HG03432 (cell line): Measurements from ENCODE around the gene RND3.

Experiments used
- ATAC-seq: cut with Tn5 transposase; IDR thresholded peaks from one replicate; pipeline ENCODE4 v1.9.1; 2021; ENCODE audit warnings: mild to moderate bottlenecking, moderate library complexity; ENCODE audit not compliant: unreplicated experiment

Gene RND3

GRCh38 chr2:150494234-150494945, 6.9 kb upstream of the RND3 start:
- no peak for ATAC-seq

- no peak for ATAC-seq
Measured at GRCh38 chr2:150491943-150492342, 4.5 kb upstream of the RND3 start.

- ATAC-seq: no peak
Measured at GRCh38 chr2:150491430-150491829, 4.0 kb upstream of the RND3 start.

- ATAC-seq: no peak
Measured at GRCh38 chr2:150490466-150490865, 3.0 kb upstream of the RND3 start.

GRCh38 chr2:150486539-150487484, 655 bp downstream of the RND3 start:
- ATAC-seq: no peak

DNA sequence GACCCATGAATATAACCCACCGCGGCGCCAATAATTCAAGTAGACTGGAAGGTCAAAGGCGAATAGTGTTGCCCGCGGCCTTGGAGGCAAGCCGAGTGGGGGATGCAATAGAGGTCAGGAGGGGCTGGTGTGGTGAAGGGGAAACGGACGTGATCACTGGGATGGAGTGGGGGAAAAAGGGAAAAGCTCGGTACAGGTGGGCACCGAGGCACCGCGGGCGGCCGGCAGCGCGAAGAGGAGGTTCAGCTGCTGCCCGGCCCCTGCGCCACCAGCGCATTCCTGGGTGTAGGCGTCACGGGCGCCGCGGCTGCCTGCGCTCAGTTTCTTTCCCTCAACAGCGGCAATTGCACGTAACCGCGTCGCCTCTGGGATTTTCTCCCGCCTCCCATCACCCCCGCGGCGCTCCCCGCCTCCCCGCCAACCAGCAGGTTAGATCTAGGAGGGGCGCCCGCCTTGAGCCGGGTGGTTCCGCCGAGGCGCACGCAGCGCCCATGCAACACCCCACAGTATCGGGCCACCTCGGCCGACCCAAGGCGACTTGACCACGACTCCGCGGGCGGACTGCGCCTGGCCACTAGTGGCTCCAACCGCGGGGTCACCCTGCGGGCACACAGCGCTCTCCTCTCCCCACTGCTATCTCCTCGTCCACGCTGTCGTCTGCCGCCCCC, 1.5 kb downstream of the RND3 start:
- ATAC-seq: no peak

DNA sequence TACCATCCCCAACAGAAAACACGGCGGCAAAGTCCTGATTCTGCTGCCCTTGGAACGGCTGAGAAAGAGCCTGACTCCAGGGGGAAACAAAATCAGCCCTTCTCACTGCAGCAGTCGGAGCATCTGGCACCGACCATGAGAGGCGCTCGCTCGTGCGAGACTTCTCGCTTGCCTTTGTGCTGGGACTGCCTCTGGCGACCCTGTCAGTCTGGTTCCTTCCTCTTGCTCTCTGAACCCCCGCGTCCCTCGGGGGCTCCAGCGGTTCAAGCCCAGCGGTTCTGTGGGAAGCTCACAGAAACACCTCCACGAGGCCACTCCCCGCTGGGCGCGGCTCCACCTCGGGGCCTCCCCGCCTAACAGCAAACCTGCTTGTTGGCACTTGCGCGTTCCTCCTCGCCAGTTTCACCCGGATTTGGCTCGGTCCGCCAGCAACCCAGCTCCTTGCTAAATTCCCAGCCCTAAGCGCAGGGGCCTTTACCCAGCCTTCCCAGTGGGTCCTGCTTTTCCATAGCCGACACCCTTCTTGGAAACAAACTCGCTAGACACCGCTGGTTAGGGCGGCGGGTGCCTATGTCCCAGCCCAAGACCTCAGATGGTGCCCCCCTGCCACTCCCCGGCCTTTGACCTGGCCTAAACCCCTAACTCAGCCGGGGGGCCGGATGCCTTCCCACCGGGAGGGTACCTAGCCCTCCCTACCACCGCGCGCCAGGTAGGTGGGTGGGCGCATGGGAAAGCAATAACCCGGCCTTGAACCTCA, 2.2 kb downstream of the RND3 start:
- peak; percentile 48 for ATAC-seq

DNA sequence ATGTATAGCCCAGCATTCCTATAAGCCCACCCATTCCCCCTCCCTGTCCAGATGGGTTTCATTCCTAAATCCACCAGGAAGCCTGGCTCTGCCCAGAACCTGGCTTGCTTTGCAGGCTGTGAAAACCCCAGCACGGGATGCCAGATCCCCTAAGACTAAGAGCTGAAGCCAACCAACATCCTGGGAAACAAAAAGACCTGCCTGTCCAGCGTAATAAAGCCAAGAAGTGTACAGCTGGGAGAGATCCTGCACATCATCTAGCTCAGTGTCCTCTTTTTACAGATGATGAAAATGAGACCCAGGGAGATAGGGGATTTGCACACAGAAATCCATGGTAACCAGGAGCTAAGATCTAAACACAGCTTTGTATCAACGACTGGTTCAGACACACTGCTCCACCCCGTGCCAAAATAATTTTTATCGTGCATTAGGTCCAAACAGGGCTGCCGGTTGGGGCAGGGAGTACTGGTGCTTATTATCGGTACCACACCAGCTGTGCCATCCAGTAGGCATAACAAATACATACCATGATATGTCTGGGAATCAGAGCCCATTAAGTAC, 2.9 kb downstream of the RND3 start:
- no peak for ATAC-seq

GRCh38 chr2:150484006-150484405, 3.5 kb downstream of the RND3 start:
- ATAC-seq: no peak

- no peak for ATAC-seq
Measured at GRCh38 chr2:150483532-150483931, 3.9 kb downstream of the RND3 start.

- ATAC-seq: no peak
Measured at GRCh38 chr2:150482667-150483400, 4.6 kb downstream of the RND3 start.

GRCh38 chr2:150482111-150482510, 5.4 kb downstream of the RND3 start:
- ATAC-seq: no peak

GRCh38 chr2:150480971-150481830, 6.3 kb downstream of the RND3 start:
- no peak for ATAC-seq

- no peak for ATAC-seq
Measured at GRCh38 chr2:150480241-150480640, 7.2 kb downstream of the RND3 start.

DNA sequence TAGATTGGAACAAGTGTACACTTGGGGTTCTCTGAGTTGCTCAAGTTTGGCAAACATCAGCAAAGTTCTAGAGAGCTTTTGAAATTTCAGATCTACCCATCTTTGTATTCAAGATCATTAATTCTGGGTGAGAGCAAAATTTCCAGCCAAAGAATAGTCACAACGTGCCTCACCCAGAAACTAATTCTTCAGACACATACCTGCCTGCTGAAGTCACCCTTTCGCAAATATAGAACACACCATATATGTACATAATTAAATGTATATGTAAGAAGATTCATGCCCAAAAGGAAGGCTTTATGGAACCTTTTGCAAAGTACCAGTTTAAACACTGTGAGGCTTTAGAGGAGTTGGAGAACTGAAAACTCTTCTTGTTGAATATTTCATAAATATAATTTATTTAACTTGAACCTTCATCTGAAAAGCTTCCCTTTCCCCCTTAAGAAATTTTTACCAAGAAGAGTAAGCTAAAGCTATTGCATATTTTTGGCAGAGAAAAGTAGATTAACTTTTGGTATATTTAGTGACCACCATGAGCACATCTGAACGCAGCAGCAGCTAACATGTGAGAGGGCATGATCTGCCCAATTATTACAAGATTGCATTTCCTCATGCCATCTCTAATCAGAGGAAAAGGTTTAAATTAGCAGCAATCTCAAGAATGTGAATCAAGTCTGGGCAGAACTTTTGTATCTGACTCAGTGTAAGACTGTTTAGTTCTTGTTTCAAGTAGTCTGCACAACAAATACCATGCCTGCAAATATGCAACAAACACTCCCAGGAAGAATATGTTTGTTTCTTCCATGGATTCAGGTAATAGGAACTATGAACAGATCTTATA, 8.2 kb downstream of the RND3 start:
- ATAC-seq: no peak

GRCh38 chr2:150478200-150478974, 9.1 kb downstream of the RND3 start:
- ATAC-seq: no peak

- no peak for ATAC-seq
Measured at GRCh38 chr2:150477347-150477746, 10.1 kb downstream of the RND3 start.
